Gastrocnemius medialis (tissue), 4 donors: Measurements from ENCODE around the gene F8A3.

ENCODE experiments used
- POLR2A ChIP-seq, 2 donors: fragments of 450-650 bp; IDR thresholded peaks; one replicate each; pipeline ENCODE4 v1.6.1; 2017; ENCODE audit warnings: antibody characterized with exemption in 2 of 2, mild to moderate bottlenecking in 2 of 2, moderate library complexity in 2 of 2
- TF ChIP-seq, protein P1 (sequence below), 5 experiments: fragments of 450-650 bp in 3 of 5; fragments of 200-600 bp in 2 of 5; sonication (generic) in 2 of 5; IDR thresholded peaks in 4 of 5; conservative IDR thresholded peaks in 1 of 5; 1 replicate in 4 of 5; 2 replicates in 1 of 5; pipeline ENCODE4 v1.5.1; 2016 to 2019; ENCODE audit warnings: antibody characterized with exemption in 5 of 5, mild to moderate bottlenecking in 3 of 5, moderate library complexity in 3 of 5

DNA sequence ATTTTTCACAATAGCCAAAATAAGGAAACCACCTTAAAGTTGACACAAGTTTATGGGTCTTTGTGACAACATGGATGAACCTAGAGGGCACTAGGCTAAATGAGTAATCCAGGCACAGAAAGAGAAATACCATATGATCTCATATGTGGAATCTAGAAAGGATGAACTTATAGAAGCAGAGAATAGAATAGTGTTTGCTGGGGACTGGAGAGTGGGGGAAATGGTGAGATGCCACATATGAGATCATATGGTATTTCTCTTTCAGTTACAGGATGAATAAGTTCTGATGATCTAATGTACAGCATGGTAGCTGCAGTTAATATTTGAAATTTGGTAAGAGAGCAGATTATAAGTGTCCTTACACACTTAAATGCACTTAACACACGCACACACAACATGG is 40.7 kb downstream of the F8A3 start:
- TF ChIP-seq, protein P1, sequence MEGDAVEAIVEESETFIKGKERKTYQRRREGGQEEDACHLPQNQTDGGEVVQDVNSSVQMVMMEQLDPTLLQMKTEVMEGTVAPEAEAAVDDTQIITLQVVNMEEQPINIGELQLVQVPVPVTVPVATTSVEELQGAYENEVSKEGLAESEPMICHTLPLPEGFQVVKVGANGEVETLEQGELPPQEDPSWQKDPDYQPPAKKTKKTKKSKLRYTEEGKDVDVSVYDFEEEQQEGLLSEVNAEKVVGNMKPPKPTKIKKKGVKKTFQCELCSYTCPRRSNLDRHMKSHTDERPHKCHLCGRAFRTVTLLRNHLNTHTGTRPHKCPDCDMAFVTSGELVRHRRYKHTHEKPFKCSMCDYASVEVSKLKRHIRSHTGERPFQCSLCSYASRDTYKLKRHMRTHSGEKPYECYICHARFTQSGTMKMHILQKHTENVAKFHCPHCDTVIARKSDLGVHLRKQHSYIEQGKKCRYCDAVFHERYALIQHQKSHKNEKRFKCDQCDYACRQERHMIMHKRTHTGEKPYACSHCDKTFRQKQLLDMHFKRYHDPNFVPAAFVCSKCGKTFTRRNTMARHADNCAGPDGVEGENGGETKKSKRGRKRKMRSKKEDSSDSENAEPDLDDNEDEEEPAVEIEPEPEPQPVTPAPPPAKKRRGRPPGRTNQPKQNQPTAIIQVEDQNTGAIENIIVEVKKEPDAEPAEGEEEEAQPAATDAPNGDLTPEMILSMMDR (IDR thresholded peaks at IDR 0.05 in 4 of 5, conservative IDR thresholded peaks at IDR 0.05 in 1 of 5): no peak
- TF ChIP-seq POLR2A (IDR thresholded peaks at IDR 0.05): no peak
